Spleen (tissue), 7 donors: ENCODE data around the gene MST1R.

ENCODE experiments used
- CTCF ChIP-seq, 11 experiments: fragments of 200-600 bp in 7 of 11; fragments of 450-650 bp in 4 of 11; sonication (generic) in 4 of 11; IDR thresholded peaks in 8 of 11; conservative IDR thresholded peaks in 3 of 11; 1 replicate in 7 of 11; 2 replicates in 4 of 11; pipeline versions ENCODE4 v1.4.0 to v1.8.0; 2016 to 2021; ENCODE audit warnings: antibody characterized with exemption in 11 of 11, inconsistent platforms in 4 of 11, mild to moderate bottlenecking in 1 of 11
- POLR2A ChIP-seq, 3 donors: fragments of 450-650 bp; IDR thresholded peaks; one replicate each; pipeline ENCODE4 v1.5.1; 2017; ENCODE audit warnings: antibody characterized with exemption in 3 of 3, mild to moderate bottlenecking in 1 of 3
- POLR2AphosphoS5 ChIP-seq, 3 donors: sonication (generic); formaldehyde crosslinking; IDR thresholded peaks; one replicate each; pipeline ENCODE4 v1.5.1; 2017; ENCODE audit warnings: antibody characterized with exemption in 3 of 3
- donor health status: DM: no; HTN: no; CAD: no; lungs with moderate emphysema.
- donor health status: DM: no; HTN: no; CAD: no.
- donor health status: DM: no; HTN: no; CAD: no.

- TF ChIP-seq CTCF (IDR thresholded peaks at IDR 0.05 in 8 of 11, conservative IDR thresholded peaks at IDR 0.05 in 3 of 11) = no peak
- no peak for TF ChIP-seq POLR2AphosphoS5 (IDR thresholded peaks at IDR 0.05)
- no peak for TF ChIP-seq POLR2A (IDR thresholded peaks at IDR 0.05)
Observed at GRCh38 chr3:49902511-49903345, 945 bp downstream of the MST1R start.
